ENCODE results near the gene TEX22.

DNA sequence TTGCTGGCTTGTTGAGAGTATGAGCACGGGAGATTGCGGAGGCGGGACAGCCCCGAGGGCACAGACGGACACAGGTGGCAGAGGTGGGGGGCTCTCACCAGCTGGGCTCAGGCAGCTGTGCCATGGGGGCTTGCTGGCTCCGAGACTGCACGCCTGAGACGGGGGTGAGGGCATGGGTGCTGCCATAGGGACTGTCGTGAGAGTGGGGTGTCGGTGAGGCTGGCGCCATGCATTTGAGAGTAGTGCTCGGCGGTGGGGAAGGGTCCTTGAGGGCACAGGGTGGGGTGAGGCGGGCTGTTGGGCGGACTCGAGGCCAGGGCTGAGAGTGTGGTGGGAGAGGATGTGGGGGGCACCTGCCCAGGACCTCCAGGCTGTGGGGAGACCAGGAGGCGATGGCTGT lies 40.7 kb upstream of the TEX22 start:
- TF ChIP-seq CTCF (conservative IDR thresholded peaks at IDR 0.05): no peak
- TF ChIP-seq ZFX (IDR thresholded peaks at IDR 0.05): no peak

Data from C4-2B (cell line).